HG03025 (cell line): ENCODE data around the gene SYNGR3.
"Not testable (repeated sequence)": the region's sequence is repeated elsewhere in the genome, so short reads cannot be mapped to it uniquely, and the experiment has no call there.

ENCODE experiments used
- ATAC-seq: cut with Tn5 transposase; IDR thresholded peaks from one replicate; pipeline ENCODE4 v1.9.1; 2021; ENCODE audit warnings: mild to moderate bottlenecking, moderate library complexity; ENCODE audit not compliant: unreplicated experiment, low FRiP score

Gene SYNGR3

GRCh38 chr16:1989209-1990100, at the start of gene SYNGR3:
TSS of gene SYNGR3 (plus strand) at chr16:1989970. CDS start at chr16:1990103, 133 bp downstream.
- no peak for ATAC-seq

- ATAC-seq: no peak
Observed at GRCh38 chr16:1940273-1941161, 49.3 kb upstream of the SYNGR3 start.

GRCh38 chr16:1941162-1942046, 48.4 kb upstream of the SYNGR3 start:
- no peak for ATAC-seq

GRCh38 chr16:1942047-1942809, 47.5 kb upstream of the SYNGR3 start:
- ATAC-seq: no peak

- ATAC-seq: peak; percentile 81
Observed at GRCh38 chr16:1942810-1943726, 46.7 kb upstream of the SYNGR3 start, which contains the start of gene MSRB1. TSS of gene MSRB1 (minus strand) at chr16:1943199. CDS start at chr16:1943156, 43 bp downstream.

GRCh38 chr16:1944612-1945199, 45.1 kb upstream of the SYNGR3 start:
- no peak for ATAC-seq

GRCh38 chr16:1945559-1946391, 44.0 kb upstream of the SYNGR3 start:
- ATAC-seq: no peak

GRCh38 chr16:1946495-1947368, 43.0 kb upstream of the SYNGR3 start:
- ATAC-seq: no peak

- ATAC-seq: no peak
Observed at GRCh38 chr16:1947369-1947670, 42.5 kb upstream of the SYNGR3 start.

GRCh38 chr16:1949507-1949906, 40.3 kb upstream of the SYNGR3 start:
- ATAC-seq: no peak

GRCh38 chr16:1950047-1950446, 39.7 kb upstream of the SYNGR3 start:
- ATAC-seq: no peak

- ATAC-seq: no peak
Observed at GRCh38 chr16:1950559-1950958, 39.2 kb upstream of the SYNGR3 start.

GRCh38 chr16:1953734-1954133, 36.0 kb upstream of the SYNGR3 start:
- no peak for ATAC-seq

- ATAC-seq: not testable (repeated sequence)
Observed at GRCh38 chr16:1957434-1958142, 32.2 kb upstream of the SYNGR3 start.

GRCh38 chr16:1958143-1958491, 31.7 kb upstream of the SYNGR3 start:
- not testable (repeated sequence) for ATAC-seq

GRCh38 chr16:1958715-1959268, 31.0 kb upstream of the SYNGR3 start:
- ATAC-seq: no peak
